Heart left ventricle (tissue), 16 donors: ENCODE measurements around the gene ZMIZ2. TPM values are rescaled to one million over a fixed set of nuclear protein-coding genes. Genes with fewer than 3 reads are reported as not detected.
"Not testable (repeated sequence)": the region's sequence is repeated elsewhere in the genome, so short reads cannot be mapped to it uniquely, and the experiment has no call there.

ENCODE experiments used
- ATAC-seq, 4 donors: fragments of 200-7000 bp; cut with Tn5 transposase; one replicate each; pipeline ENCODE4 v1.9.1; 2020 to 2022; ENCODE audit warnings: moderate library complexity in 4 of 4, mild to moderate bottlenecking in 3 of 4, moderate number of reproducible peaks in 1 of 4
- DNase-seq, 5 donors: peaks; one replicate each; pipeline ENCODE4 v3.0.0-alpha.2; 2020
- H3K27ac ChIP-seq, 12 donors: fragments of 200-600 bp; sonication (generic) in 4 of 12; one replicate each; pipeline versions ENCODE4 v1.5.0 to v1.8.0; 2016 to 2022; ENCODE audit warnings: mild to moderate bottlenecking in 2 of 12
- H3K27me3 ChIP-seq, 9 donors: fragments of 200-600 bp; sonication (generic) in 2 of 9; one replicate each; pipeline versions ENCODE4 v1.5.1 to v1.8.0; 2016 to 2022; ENCODE audit warnings: mild to moderate bottlenecking in 3 of 9
- H3K36me3 ChIP-seq, 9 donors: fragments of 200-600 bp; sonication (generic) in 2 of 9; one replicate each; pipeline versions ENCODE4 v1.5.0 to v1.8.0; 2018 to 2022; ENCODE audit warnings: mild to moderate bottlenecking in 2 of 9
- H3K4me1 ChIP-seq, 12 donors: fragments of 200-600 bp; sonication (generic) in 4 of 12; one replicate each; pipeline versions ENCODE4 v1.5.0 to v1.8.0; 2016 to 2022; ENCODE audit warnings: mild to moderate bottlenecking in 3 of 12
- H3K4me3 ChIP-seq, 12 donors: fragments of 200-600 bp; sonication (generic) in 4 of 12; one replicate each; pipeline versions ENCODE4 v1.5.0 to v1.8.0; 2017 to 2022; ENCODE audit warnings: mild to moderate bottlenecking in 9 of 12, moderate library complexity in 4 of 12
- H3K9me3 ChIP-seq, 12 donors: fragments of 200-600 bp; sonication (generic) in 4 of 12; one replicate each; pipeline versions ENCODE4 v1.5.0 to v1.8.0; 2016 to 2022; ENCODE audit warnings: mild to moderate bottlenecking in 1 of 12
- POLR2A ChIP-seq, 2 donors: fragments of 450-650 bp; IDR thresholded peaks; one replicate each; pipeline ENCODE4 v1.6.1; 2017; ENCODE audit warnings: antibody characterized with exemption in 2 of 2, mild to moderate bottlenecking in 2 of 2, moderate library complexity in 2 of 2
- WGBS, 4 donors: extraction: QIAGEN DNeasy Blood & Tissue Kit in 2 of 4; methylation state at CpG; one replicate each; pipeline versions ENCODE4 v1.1.5 to v1.1.7; 2013 to 2018; 5-methylcytosine and 5-hydroxymethylcytosine counted together
- intact Hi-C, 10 donors: fragments of 100-400 bp; cut with DNase I; formaldehyde crosslinking; loops; one replicate each; pipeline versions ENCODE4 v1.11.1 to v1.14.2; 2022
- polyA plus RNA-seq, 2 donors: library from polyadenylated mRNA; stranded (reverse); fragments of 200-250 nt; gene quantifications; one replicate each; pipeline ENCODE4 v1.2.3, GENCODE V29; 2013
- total RNA-seq, 9 donors: library from RNA; depleted of rRNA in 2 of 9; stranded (reverse); fragments of >200 nt in 2 of 9; fragmentation: NEBNext Ultra II Directional in 3 of 9; extraction: Animal tissue kit (Norgen Biotek cat#: 25700) in 3 of 9; gene quantifications; one replicate each; pipeline versions ENCODE4 v1.1.0 to v1.2.4, GENCODE V29; 2016 to 2023
- TF ChIP-seq, protein P1 (sequence below), 12 donors: fragments of 200-600 bp; sonication (generic) in 4 of 12; IDR thresholded peaks; one replicate each; pipeline versions ENCODE4 v1.5.0 to v1.8.0; 2018 to 2022; ENCODE audit warnings: antibody characterized with exemption in 12 of 12, mild to moderate bottlenecking in 5 of 12
- donor health status: ischemic (EF 13 %, LVEDD 7.1; RV severe dilation, severe dysfunction).
- donor health status: healthy with polysubstance abuse.
- donor health status: DM: no; HTN: yes; CAD: no.
- donor health status: DM: no; HTN: no; CAD: no.
- donor health status: ischemic (EF 25% LVEDD 6.9; RV normal size, moderate dysfunction).
- donor health status: ischemic (EF 25% LVEDD 5.7; RV mildly dilated, moderate dysfunction).
- donor health status: healthy.
- donor health status: DM: yes; HTN: yes; CAD: no.
- donor health status: ischemic (EF 35%, LVEDD 5.7; RV mildly dilated, moderate dysfunction).
- donor health status: nonischemic (EF 11% LVEDD 7.7; RV severe dilation, severe dysfunction).
- donor health status: DM: yes; HTN: yes; CAD: no.
- donor health status: PGD.
- donor health status: ischemic (EF 29% LVEDD 5.4; RV normal size, mild dysfunction).
- donor health status: nonischemic (EF 23%, LVEDD 6.1; RV moderate dilation, normal function).

ZMIZ2 gene
- total and polyA plus RNA-seq, 11 donors: 18.5 to 71.5 (median 45.7) TPM

DNA sequence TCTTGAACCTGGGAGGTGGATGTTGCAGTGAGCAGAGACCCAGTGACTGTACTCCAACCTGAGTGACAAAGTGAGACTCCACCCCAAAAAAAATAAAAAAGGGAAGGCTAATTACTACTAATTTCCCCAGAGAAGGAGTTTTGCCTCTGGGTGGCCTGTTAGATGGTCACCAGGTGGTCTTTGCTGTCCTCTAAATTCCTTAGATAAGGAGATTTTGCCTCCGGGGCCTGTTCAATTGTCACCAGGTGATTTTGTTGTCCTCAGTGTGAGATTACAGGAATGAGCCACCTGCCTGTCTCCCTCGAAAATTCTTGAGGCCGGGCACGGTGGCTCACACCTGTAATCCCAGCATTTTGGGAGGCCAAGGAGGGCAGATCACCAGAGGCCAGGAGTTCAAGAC is 24.4 kb upstream of the ZMIZ2 start:
- intact Hi-C loops: no loop called here
- Histone ChIP-seq H3K27ac (no peak overlapping the region), H3K9me3 (peaks cover 0 to 11% (median 0%) of the 10 kb centered on the region in 12 donors), H3K4me3 (no peak overlapping the region), H3K36me3 (no peaks in the 10 kb centered on the region), H3K4me1 (peaks cover 0 to 16% (median 2%) of the 10 kb centered on the region in 12 donors), H3K27me3 (no peaks in the 10 kb centered on the region)
- WGBS, 4 donors: 82 to 86% (median 84%) methylated on average over 4 of the region's 4 CpGs
- DNase-seq (no peak), ATAC-seq (no peak)
- TF ChIP-seq, protein P1, sequence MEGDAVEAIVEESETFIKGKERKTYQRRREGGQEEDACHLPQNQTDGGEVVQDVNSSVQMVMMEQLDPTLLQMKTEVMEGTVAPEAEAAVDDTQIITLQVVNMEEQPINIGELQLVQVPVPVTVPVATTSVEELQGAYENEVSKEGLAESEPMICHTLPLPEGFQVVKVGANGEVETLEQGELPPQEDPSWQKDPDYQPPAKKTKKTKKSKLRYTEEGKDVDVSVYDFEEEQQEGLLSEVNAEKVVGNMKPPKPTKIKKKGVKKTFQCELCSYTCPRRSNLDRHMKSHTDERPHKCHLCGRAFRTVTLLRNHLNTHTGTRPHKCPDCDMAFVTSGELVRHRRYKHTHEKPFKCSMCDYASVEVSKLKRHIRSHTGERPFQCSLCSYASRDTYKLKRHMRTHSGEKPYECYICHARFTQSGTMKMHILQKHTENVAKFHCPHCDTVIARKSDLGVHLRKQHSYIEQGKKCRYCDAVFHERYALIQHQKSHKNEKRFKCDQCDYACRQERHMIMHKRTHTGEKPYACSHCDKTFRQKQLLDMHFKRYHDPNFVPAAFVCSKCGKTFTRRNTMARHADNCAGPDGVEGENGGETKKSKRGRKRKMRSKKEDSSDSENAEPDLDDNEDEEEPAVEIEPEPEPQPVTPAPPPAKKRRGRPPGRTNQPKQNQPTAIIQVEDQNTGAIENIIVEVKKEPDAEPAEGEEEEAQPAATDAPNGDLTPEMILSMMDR (IDR thresholded peaks at IDR 0.05): no peak
- TF ChIP-seq POLR2A (IDR thresholded peaks at IDR 0.05): no peak

DNA sequence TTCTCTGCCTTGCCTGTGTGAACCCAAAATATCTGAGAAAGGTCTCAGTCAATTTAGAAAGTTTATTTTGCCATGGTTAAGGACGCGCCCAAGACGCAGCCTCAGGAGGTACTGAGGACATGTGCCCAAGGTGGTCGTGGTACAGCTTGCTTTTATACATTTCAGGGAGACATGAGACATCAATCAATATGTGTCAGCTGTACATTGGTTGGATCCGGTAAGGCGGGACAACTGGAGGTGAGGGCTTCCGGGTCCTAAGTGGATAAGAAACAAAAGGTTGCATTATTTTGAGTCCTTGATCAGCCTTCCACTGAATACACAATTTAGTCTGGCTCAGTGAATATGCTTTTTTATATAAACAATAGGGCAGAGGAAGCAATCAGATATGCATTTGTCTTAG is 22.4 kb upstream of the ZMIZ2 start:
- ATAC-seq, DNase-seq, H3K9me3 ChIP-seq, intact Hi-C loops, H3K36me3 ChIP-seq, H3K27me3 ChIP-seq, H3K4me3 ChIP-seq: not testable (repeated sequence)
- Histone ChIP-seq H3K27ac (peak overlapping the region in 1 of 12 donors; percentile 3), H3K4me1 (peaks cover 0 to 16% (median 2%) of the 10 kb centered on the region in 12 donors)
- WGBS, 4 donors: 76 to 85% (median 82%) methylated on average over 7 of the region's 7 CpGs

DNA sequence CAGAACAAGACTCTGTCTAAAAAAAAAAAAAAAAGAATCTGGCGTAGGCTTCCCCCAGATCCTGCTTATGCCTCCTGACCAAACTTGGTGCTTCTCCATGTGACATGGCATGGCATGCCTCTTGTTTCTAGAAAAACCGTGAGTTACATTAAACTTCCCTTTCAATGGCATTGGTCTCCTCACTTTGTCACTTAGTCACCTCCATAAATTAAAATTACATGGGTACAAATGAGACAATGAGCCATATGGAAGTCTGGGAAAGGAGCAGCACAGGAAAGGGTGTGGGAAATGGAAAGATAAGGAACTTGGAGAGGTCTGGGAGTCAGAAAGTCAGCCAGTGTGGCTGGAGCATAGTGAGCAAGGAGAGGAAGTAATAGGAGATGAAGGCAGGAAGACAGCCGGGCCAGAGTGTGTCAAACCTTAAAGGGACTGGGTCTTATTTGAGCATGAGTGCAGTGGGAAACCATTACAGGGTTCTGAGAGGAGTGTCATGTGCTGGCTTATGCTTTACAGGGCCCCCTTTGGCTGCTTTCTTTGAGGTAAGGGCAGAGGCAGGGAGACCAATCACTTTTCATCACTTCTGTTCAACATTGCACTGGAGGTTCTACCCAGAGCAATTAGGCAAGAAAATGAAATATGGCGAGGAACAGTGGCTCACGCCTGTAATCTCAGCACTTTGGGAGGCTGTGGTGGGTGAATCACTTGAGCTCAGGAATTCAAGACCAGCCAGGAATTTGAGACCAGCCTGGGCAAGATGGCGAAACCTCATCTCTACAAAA is 21.3 kb upstream of the ZMIZ2 start:
- intact Hi-C loops: no loop called here
- DNase-seq: no peak
- Histone ChIP-seq H3K4me3 (no peak overlapping the region), H3K27ac (peak overlapping the region in 4 of 12 donors; percentile 3 to 73 (median 26)), H3K36me3 (no peaks in the 10 kb centered on the region), H3K27me3 (no peaks in the 10 kb centered on the region), H3K4me1 (peaks cover 0 to 16% (median 2%) of the 10 kb centered on the region in 12 donors), H3K9me3 (no peaks in the 10 kb centered on the region)
- 61 to 71% (median 65%) methylated on average over 6 of the region's 6 CpGs for WGBS, 4 donors
- peak in 3 of 4 donors; percentile 78 to 85 (median 81) for ATAC-seq
- TF ChIP-seq, protein P1 (IDR thresholded peaks at IDR 0.05): no peak
- no peak for TF ChIP-seq POLR2A (IDR thresholded peaks at IDR 0.05)

DNA sequence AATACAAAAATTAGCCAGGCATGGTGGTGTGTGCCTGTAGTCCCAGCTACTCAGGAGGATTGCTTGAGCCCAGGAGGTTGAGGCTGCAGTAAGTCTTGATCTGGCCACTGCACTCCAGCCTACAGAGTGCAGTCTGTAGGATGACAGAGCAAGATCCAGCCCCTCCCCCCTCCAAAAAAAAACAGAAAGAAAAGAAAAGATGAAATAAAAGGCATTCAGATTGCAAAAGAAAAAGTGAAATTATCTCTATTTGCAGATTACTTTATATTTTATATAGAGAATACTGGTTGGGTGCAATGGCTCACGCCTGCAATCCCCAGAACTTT is 20.7 kb upstream of the ZMIZ2 start:
- ATAC-seq (no peak), DNase-seq (no peak)
- H3K9me3 ChIP-seq: no peaks in the 10 kb centered on the region
- no peaks in the 10 kb centered on the region for H3K36me3 ChIP-seq
- no peak for TF ChIP-seq POLR2A (IDR thresholded peaks at IDR 0.05)
- TF ChIP-seq, protein P1 (IDR thresholded peaks at IDR 0.05): no peak
- H3K27me3 ChIP-seq: no peaks in the 10 kb centered on the region
- no peak overlapping the region for H3K4me3 ChIP-seq
- intact Hi-C loops: no loop called here
- peak overlapping the region in 2 of 12 donors; percentile 3 to 73 for H3K27ac ChIP-seq
- peaks cover 0 to 16% (median 2%) of the 10 kb centered on the region in 12 donors for H3K4me1 ChIP-seq
- 97 to 100% (median 100%) methylated on average over 1 of the region's 1 CpG for WGBS, 4 donors
